AG09319 (cell line): ENCODE data around the gene FAM50A.

Experiments used
- DNase-seq: peaks from one replicate; pipeline ENCODE4 v3.0.0-alpha.2; 2010; ENCODE audit warnings: low read depth; ENCODE audit errors: extremely low read depth
- CTCF ChIP-seq: IDR thresholded peaks from 2 replicates; pipeline ENCODE4 v1.5.1; 2011; ENCODE audit warnings: low read depth, mild to moderate bottlenecking, inconsistent platforms, low read length, moderate library complexity

Gene FAM50A

GRCh38 chrX:154486396-154487207, 42.7 kb downstream of the FAM50A start, which contains the start of gene UBL4A:
Gene UBL4A (minus strand): TSS chrX:154486615. CDS start chrX:154486584, 31 bp downstream.
- TF ChIP-seq CTCF, result no peak
- no peak for DNase-seq

GRCh38 chrX:154487518-154488290, 43.8 kb downstream of the FAM50A start:
- no peak for DNase-seq
- TF ChIP-seq CTCF, result no peak

- no peak for TF ChIP-seq CTCF
- DNase-seq, result no peak
Measured at GRCh38 chrX:154488336-154489075, 44.6 kb downstream of the FAM50A start.

GRCh38 chrX:154489182-154489581, 45.2 kb downstream of the FAM50A start:
- no peak for TF ChIP-seq CTCF
- DNase-seq, result no peak

- no peak for DNase-seq
- no peak for TF ChIP-seq CTCF
Measured at GRCh38 chrX:154490021-154490413, 46.1 kb downstream of the FAM50A start.

GRCh38 chrX:154490414-154491083, 46.6 kb downstream of the FAM50A start, which contains the start of gene SLC10A3:
Gene SLC10A3 (minus strand): TSS chrX:154490629. CDS start chrX:154488940, 1,689 bp downstream.
- TF ChIP-seq CTCF, result peak; percentile 1
- DNase-seq, result peak; percentile 80
